NCI-H2107 (cell line): ENCODE results near the gene IGFBP5.
A peak's percentile ranks its signal among the peaks of the same experiment; 100 is the strongest.

Experiments
- DNase-seq: peaks from one replicate; lab custom pipeline; 2025; lab: John Stamatoyannopoulos, UW

Gene IGFBP5

GRCh38 chr2:216688731-216689340 is 6.5 kb downstream of the IGFBP5 start:
- no peak for DNase-seq

- no peak for DNase-seq
Measured at GRCh38 chr2:216687646-216688045, 7.7 kb downstream of the IGFBP5 start.

DNA sequence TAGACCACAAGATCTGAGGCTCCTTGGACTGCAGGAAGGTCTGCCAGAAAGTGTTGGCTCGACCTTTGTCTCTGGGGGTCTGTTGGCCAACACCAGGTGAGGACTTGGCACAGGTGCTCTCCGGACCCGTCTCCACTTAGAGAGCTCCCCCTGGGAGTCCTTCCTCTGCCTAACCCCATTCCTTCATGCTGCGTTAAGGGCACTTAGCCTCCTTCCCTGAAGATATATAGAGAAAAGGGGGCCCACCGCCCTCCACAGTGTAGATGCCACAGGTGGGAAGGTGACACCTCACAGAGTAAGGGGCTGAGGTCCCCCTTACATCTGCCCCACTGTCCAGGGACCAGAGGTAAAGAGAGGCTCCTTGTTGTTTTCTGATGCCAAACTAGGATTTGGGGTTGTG is 8.2 kb downstream of the IGFBP5 start:
- DNase-seq: no peak

- no peak for DNase-seq
Measured at GRCh38 chr2:216685327-216685875, 9.9 kb downstream of the IGFBP5 start.

GRCh38 chr2:216683846-216684245 is 11.5 kb downstream of the IGFBP5 start:
- DNase-seq: no peak

DNA sequence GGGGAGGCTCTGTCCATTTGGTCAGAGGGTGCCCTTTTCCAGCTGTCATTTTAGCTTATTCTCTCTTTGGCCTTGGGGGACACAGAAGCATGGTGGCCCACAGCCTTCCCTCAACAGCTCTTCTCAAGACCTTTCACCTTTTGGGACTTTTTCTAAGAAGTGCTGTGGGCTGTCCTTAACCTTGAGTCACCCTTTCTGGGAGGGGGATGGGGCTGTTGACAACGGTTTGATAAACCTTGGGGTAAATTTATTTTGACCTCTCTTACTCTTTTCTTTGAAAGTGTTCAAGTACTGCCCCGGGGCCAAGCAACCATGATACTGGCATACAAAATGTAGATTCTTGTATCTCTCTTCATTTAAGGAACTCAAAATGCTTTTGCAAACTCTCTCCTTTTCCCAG is 13.7 kb downstream of the IGFBP5 start:
- DNase-seq: no peak

- DNase-seq: no peak
Measured at GRCh38 chr2:216680951-216681629, 14.3 kb downstream of the IGFBP5 start.

DNA sequence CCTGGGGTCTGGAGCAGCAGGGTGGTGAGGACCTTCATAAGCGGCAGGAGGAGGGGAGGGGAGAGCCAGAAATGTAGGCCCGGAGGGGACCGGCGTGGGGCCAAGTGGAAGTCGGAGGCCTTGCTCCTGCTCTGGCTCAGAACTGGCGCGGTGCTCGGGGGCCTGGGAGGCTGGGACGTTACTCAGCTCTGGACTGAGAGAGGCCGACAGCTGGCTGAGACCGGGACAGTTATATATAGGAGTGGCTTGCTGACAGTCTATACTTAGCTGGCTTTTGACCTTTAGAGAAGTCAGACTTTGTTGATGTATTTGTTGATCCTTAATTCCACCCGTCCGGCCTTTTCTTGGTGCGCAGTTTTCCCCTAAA is 15.7 kb downstream of the IGFBP5 start:
- no peak for DNase-seq

GRCh38 chr2:216678813-216679657 is 16.3 kb downstream of the IGFBP5 start:
- DNase-seq: no peak

DNA sequence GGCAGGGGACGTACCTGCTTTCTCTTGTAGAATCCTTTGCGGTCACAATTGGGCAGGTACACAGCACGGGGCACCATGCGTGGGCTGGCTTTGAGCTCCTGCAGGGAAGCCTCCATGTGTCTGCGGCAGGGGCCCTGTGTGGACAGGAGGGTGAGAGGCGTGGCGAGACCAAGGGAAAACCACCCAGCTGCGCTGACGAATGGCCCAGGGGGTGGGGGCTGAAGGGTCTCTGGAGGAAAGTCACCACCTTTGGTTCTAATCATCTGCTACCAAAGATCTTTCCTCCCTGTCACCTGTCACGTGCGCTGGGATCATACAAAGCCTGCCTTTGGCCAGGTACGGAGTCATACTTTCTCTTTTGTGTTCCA is 17.3 kb downstream of the IGFBP5 start:
- no peak for DNase-seq

DNA sequence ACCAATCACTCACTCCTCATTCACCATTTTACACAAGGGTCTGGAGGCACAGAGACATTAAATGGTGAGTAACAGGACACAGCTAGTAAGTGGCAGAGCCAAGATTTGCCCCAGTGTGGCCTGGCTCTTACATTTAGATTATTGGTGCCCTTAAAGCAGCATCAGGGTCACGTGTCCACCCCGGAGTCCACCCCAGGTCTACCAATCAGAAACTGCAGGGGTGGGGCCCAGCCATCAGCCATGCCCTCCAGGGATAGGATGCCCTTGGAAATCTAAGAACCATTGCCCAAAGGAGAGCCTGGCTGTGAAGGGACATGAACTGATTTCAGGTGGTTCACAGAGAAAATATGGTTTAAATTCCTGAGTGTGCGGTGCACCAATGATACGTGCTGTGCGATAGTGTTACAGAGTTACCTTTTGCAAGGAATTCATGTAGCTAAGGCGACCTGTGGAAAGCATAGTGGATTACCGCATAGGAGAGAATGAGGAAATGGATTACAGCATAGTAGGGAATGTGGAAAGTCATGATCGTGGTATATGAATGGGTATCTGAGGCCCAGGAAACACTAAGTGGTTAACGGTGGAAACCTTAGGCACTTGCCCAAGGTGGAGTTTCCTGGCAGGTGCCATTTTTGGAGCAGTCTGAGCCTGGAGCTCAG is 17.8 kb downstream of the IGFBP5 start:
- DNase-seq: no peak

GRCh38 chr2:216676630-216677029 is 18.7 kb downstream of the IGFBP5 start:
- DNase-seq: no peak

DNA sequence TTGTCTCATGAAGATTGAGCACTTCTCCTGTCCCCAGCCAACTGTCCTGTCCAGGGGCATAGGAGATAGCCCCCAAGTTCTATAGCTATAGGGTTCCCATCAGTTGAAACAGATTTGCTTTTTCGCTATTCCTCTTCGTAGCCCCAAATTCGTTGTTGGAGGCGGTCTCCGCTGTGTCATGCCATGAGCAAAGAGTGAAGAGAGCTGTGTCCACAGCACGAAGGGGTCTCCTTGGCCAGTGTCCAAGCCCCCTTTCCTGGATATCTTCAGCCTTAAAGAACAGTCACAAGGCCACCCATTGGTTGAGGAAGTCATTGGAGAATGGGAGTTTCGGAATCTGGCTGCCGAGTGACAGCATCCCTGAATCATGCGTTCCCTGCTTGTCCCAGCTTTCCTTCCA is 21.0 kb downstream of the IGFBP5 start:
- DNase-seq: no peak

DNA sequence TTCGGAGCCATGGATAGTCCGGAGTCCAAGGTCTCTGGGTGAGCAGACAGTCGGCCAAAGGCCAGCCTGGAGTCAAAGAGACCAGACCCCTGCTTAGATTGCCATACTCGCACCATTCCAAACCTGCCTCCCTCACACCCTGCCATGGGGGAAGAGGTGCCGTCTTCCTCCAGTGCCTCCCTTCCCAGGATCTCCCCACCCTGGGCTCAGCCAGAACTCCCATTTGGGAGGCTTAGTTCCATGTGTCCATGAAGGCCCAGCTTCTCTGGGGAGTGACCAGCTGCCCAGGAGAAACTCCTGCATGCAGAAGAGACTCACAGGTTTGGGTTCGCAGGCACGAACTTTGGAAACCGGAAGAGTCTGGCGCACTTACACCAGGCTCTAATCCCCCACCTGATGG is 21.7 kb downstream of the IGFBP5 start:
- no peak for DNase-seq

GRCh38 chr2:216673021-216673420 is 22.3 kb downstream of the IGFBP5 start:
- DNase-seq: no peak

DNA sequence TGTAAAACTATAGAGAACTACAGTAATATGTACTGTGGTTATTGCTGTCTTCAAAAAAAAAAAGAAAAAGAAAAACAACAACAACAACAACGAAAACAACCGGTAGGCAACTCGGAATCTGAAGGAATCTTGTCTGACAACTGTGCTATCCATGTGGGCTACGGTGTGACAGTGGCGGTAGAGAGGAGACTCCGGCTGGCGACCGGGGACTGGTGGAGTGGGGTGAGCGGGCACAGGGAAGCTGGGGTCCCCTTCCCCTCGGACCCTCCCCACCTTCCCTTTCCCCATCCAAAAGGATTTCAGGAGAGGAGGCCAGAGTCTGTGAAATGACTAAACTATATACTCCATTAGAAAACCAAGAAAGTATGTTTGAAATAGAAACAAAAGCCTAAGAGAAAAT is 22.9 kb downstream of the IGFBP5 start:
- no peak for DNase-seq

- DNase-seq: no peak
Measured at GRCh38 chr2:216671791-216672343, 23.5 kb downstream of the IGFBP5 start.

DNA sequence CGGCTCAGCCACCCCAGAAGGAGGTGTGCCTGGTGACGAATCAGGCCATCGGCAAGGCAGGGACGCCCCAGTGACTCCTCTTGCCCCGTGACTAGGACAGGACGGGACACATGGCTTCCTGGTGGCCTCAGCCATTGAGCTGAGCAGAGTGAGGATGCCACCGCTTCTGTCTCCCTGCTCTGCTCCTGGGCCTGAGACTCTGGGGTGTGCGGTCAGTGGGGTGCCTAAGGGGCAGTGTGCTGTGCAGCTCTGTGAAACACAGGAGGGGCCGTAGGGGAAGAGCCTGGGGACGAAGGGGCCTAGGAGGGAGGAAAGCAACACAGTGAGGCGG is 24.3 kb downstream of the IGFBP5 start:
- no peak for DNase-seq

DNA sequence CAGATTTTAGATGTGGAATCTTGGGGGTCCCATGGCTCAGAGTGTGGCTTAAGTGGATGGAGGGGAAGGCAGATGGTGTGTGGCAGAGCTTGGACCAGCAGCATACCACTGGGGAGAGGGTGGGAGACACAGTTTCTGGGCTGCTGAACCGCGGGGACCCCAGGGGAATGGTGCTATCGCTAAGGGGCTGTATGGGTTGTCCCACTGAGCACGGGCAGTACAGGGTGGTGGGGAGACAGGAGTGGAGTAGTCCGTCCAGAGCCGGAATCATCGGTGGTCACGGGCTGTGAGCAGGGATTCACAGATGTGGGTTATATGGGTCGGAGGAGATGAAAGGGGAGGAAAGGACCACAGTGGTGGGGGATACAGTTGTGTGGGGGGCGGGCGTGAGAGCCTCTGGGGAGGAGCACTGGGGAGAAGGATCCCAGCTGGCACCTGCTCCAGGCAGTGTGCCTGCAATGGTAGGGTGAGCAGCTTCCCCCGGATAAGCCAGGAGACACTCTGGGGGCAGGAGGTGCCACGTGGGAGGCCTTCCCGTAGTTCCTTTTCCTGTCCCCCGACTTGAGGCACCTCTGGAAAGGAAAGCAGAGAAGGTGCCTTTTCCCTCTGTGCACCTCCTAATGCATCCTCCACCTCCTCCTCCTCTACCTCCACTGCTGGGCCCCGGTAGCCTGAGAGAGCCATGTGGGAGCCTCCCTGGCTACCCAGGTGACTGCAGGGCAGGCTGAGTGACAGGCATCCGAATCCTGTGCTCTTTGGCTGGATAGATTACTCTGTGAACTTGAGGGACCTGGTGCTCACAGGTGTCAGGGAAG is 24.9 kb downstream of the IGFBP5 start:
- DNase-seq: no peak

DNA sequence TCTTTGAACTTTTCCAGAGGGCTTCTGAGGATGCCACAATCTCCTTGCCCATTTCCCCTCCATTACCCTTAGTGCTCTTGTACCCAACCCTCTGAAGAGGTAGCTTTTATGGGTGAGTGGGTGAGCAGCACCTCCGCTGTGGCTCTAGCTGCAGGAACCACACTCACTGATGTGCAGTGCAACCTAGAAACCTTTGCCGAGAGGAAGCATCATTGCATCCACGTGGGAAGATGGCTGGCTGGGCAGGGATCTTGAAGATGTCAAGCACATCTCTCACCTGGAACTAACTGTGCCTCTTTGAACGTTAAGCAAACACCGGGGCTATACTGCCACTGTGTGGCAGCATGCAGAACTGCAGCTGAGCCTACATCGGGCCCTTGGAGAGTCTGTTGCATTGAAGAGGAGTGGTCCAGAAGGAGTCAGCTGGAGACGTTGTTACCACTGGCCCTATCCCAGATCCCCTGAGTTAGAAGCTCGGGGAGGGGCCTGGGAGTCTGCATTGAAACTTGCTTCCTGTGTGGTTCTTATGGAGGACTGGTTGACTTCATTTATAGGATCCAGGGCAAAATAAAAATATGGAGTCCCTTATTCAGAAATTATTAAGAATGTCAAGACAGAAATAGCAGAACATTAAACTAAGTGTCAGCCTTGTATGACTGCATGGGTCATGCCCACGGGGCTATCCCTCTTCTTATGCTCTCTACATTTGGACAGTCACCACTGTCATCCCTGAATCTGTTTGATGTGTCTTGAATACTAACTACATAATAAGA is 28.7 kb downstream of the IGFBP5 start:
- peak; percentile 63 for DNase-seq

- DNase-seq: peak; percentile 52
Measured at GRCh38 chr2:216665717-216666116, 29.6 kb downstream of the IGFBP5 start.
